Esophagus squamous epithelium (tissue), 4 donors: Measurements from ENCODE around the gene ARMC9.

ENCODE experiments used
- POLR2A ChIP-seq, 4 donors: fragments of 450-650 bp; IDR thresholded peaks; one replicate each; pipeline ENCODE4 v1.6.1; 2017; ENCODE audit warnings: antibody characterized with exemption in 4 of 4, mild to moderate bottlenecking in 4 of 4, moderate library complexity in 3 of 4
- TF ChIP-seq, protein P1 (sequence below), 6 experiments: fragments of 450-650 bp in 4 of 6; fragments of 200-600 bp in 2 of 6; sonication (generic) in 2 of 6; IDR thresholded peaks; one replicate each; pipeline ENCODE4 v1.5.1; 2016 to 2019; ENCODE audit warnings: antibody characterized with exemption in 6 of 6, mild to moderate bottlenecking in 4 of 6, moderate library complexity in 4 of 6

DNA sequence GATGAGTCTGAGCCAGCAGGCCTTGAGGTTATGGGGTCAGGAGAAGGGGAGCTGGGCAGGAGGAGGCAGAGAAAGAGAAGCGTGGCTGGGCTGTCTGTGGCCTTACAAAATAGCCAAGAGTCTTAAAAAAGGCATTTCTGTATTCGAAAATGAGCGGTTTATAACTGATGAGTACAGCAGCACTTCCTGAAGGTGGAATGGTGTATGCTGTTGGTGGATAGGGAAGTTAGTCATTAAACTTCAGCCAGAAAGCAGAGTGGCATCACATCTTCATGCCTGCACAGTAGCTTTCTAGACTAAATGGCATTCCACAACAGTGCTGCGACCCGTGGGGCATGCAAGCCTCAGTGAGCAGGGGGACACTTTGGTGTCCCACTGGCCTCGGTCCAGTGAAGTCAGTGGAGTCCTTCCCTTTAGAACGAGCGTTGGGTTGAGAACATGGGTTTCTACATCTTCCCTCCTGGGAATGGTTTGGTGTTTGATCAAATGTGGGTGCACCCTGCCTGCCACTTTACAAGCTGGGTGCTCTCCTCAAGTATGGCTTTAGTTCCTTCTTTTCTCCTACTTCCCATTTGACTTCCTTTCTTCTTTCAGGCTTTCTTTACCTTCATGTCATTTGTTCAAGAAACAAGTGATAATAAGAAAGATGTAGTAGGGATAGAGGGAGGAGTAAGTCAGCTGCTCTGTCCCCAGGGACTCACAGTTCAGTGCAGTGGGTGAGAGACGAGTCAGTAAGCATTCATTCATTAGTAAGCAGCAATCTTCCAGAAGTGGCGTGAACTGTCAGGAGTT is 96.3 kb downstream of the ARMC9 start:
- TF ChIP-seq, protein P1, sequence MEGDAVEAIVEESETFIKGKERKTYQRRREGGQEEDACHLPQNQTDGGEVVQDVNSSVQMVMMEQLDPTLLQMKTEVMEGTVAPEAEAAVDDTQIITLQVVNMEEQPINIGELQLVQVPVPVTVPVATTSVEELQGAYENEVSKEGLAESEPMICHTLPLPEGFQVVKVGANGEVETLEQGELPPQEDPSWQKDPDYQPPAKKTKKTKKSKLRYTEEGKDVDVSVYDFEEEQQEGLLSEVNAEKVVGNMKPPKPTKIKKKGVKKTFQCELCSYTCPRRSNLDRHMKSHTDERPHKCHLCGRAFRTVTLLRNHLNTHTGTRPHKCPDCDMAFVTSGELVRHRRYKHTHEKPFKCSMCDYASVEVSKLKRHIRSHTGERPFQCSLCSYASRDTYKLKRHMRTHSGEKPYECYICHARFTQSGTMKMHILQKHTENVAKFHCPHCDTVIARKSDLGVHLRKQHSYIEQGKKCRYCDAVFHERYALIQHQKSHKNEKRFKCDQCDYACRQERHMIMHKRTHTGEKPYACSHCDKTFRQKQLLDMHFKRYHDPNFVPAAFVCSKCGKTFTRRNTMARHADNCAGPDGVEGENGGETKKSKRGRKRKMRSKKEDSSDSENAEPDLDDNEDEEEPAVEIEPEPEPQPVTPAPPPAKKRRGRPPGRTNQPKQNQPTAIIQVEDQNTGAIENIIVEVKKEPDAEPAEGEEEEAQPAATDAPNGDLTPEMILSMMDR (IDR thresholded peaks at IDR 0.05), result no peak
- no peak for TF ChIP-seq POLR2A (IDR thresholded peaks at IDR 0.05)
